ENCODE data around the gene KCNK13. TPM values are rescaled to one million over a fixed set of nuclear protein-coding genes. Genes with fewer than 3 reads are reported as not detected.

The KCNK13 gene
- total RNA-seq, 1 experiment from 2014 or later, result 0.11 TPM

DNA sequence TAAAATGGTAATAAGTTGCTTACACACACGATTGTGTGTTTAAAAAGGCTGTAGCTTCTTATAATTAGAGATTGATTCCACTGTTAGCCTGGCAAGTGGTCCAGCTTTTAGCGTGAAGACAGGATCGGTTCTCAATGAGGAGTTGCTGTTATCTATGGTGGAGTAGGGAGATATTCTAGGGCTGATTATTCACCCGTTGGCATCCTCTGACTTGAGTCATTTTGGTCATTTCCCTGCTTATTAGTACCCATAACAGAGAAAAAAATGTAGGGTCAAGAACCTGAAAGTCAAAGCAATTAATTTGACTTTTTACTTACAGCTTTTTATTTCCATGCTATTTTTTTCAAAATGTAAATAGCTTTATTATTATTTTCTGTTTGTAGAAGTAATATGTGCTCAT lies 76.0 kb downstream of the KCNK13 start:
- DNase-seq (ENCODE audit: low spot score), result no peak
- H3K4me1 ChIP-seq (ENCODE audit: insufficient read depth, low read length, poor library complexity, severe bottlenecking), result peaks cover 14% of the 10 kb centered on the region
- POLR2A ChIA-PET (ENCODE audit: low non-redundant PET), result no interaction called here
- no peaks in the 10 kb centered on the region for H3K27me3 ChIP-seq (replicated peaks; ENCODE audit: insufficient read depth, low read depth, low read length, poor library complexity)
- CTCF ChIA-PET, result no interaction called here
- TF ChIP-seq, protein P1, sequence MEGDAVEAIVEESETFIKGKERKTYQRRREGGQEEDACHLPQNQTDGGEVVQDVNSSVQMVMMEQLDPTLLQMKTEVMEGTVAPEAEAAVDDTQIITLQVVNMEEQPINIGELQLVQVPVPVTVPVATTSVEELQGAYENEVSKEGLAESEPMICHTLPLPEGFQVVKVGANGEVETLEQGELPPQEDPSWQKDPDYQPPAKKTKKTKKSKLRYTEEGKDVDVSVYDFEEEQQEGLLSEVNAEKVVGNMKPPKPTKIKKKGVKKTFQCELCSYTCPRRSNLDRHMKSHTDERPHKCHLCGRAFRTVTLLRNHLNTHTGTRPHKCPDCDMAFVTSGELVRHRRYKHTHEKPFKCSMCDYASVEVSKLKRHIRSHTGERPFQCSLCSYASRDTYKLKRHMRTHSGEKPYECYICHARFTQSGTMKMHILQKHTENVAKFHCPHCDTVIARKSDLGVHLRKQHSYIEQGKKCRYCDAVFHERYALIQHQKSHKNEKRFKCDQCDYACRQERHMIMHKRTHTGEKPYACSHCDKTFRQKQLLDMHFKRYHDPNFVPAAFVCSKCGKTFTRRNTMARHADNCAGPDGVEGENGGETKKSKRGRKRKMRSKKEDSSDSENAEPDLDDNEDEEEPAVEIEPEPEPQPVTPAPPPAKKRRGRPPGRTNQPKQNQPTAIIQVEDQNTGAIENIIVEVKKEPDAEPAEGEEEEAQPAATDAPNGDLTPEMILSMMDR (conservative IDR thresholded peaks at IDR 0.05; ENCODE audit: low read depth, low read length), result no peak
- no peak for TF ChIP-seq EZH2 (IDR thresholded peaks at IDR 0.05; ENCODE audit: borderline replicate concordance, low read depth, low read length, poor library complexity, severe bottlenecking)
- H3K27ac ChIP-seq (ENCODE audit: low read depth, low read length, poor library complexity, severe bottlenecking), result no peak overlapping the region
- intact Hi-C loops (cut with micrococcal nuclease; ENCODE audit: unreplicated experiment), result no loop called here
- no peak overlapping the region for H3K4me3 ChIP-seq (ENCODE audit: low read depth, low read length, poor library complexity, severe bottlenecking)
- no peaks in the 10 kb centered on the region for H3K9me3 ChIP-seq (ENCODE audit: low read depth, low read length, poor library complexity, severe bottlenecking)
- BruUV-seq (replicated peaks), result no TSS peak
- H3K36me3 ChIP-seq (ENCODE audit: insufficient read depth, low read length, poor library complexity, severe bottlenecking), result no peaks in the 10 kb centered on the region

DNA sequence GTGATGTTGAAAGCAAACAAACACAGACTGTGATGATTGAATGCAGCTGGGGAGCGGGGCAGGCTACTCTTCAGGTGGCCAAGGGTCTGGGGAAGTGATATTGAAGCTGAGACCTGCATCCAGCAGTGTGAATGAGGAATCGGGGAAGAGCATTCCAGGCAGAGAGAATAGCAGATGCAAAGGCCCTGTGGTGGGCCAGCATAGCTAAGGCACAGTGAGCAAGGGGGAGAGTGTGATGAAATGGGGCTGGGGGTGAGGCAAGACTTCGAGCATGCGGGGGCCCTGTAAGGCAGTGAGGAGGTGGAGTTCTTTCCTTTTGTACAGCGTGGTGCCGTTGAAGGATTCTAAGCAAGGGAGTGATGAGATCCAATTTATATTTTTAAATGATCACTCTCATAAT lies 77.4 kb downstream of the KCNK13 start:
- TF ChIP-seq, protein P1 (conservative IDR thresholded peaks at IDR 0.05; ENCODE audit: low read depth, low read length), result no peak
- no peak for TF ChIP-seq EZH2 (IDR thresholded peaks at IDR 0.05; ENCODE audit: borderline replicate concordance, low read depth, low read length, poor library complexity, severe bottlenecking)
- Histone ChIP-seq H3K4me3 (ENCODE audit: low read depth, low read length, poor library complexity, severe bottlenecking) (no peak overlapping the region), H3K27ac (ENCODE audit: low read depth, low read length, poor library complexity, severe bottlenecking) (no peak overlapping the region), H3K4me1 (ENCODE audit: insufficient read depth, low read length, poor library complexity, severe bottlenecking) (peaks cover 14% of the 10 kb centered on the region), H3K9me3 (ENCODE audit: low read depth, low read length, poor library complexity, severe bottlenecking) (no peaks in the 10 kb centered on the region), H3K27me3 (replicated peaks; ENCODE audit: insufficient read depth, low read depth, low read length, poor library complexity) (no peaks in the 10 kb centered on the region), H3K36me3 (ENCODE audit: insufficient read depth, low read length, poor library complexity, severe bottlenecking) (no peaks in the 10 kb centered on the region)
- POLR2A ChIA-PET (ENCODE audit: low non-redundant PET), result no interaction called here
- no peak for DNase-seq (ENCODE audit: low spot score)
- intact Hi-C loops (cut with micrococcal nuclease; ENCODE audit: unreplicated experiment), result no loop called here
- BruUV-seq (replicated peaks), result no TSS peak
- CTCF ChIA-PET, result no interaction called here

DNA sequence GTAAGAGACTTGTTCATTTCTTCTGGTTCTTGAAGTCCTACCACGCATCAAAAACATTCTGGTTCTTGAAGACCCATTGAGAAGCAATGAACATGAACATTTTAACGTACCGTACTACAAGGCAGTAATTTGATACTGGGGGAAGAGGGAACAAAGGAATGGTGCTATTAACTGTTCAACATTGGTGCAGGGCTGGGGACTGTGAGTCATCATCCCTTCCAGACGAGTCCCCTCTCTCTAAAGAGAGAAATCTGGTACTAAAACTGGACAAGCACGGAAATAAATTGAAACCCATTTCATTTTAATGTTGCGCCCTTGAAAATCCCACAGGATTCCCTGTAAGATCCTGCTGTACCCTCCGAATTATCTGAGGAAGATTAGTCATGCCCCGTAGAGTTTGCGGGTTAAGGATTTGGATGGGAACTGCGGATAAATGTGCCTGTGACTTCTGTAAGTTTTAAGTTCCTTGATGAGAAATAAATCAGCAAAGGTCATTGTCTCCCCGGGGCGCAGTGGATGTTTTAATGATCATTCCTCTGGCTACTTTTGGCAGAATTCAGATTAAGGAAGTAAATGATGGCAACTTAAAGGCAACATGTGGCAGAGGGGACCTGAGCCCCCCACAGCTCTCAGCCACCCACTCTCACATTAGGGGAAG lies 78.6 kb downstream of the KCNK13 start:
- peaks cover 14% of the 10 kb centered on the region for H3K4me1 ChIP-seq (ENCODE audit: insufficient read depth, low read length, poor library complexity, severe bottlenecking)
- H3K36me3 ChIP-seq (ENCODE audit: insufficient read depth, low read length, poor library complexity, severe bottlenecking), result no peaks in the 10 kb centered on the region
- TSS peak; percentile 84 for BruUV-seq (replicated peaks)
- peak overlapping the region; percentile 26 for H3K4me3 ChIP-seq (ENCODE audit: low read depth, low read length, poor library complexity, severe bottlenecking)
- intact Hi-C loops (cut with micrococcal nuclease; ENCODE audit: unreplicated experiment), result no loop called here
- no peaks in the 10 kb centered on the region for H3K9me3 ChIP-seq (ENCODE audit: low read depth, low read length, poor library complexity, severe bottlenecking)
- no peaks in the 10 kb centered on the region for H3K27me3 ChIP-seq (replicated peaks; ENCODE audit: insufficient read depth, low read depth, low read length, poor library complexity)
- H3K27ac ChIP-seq (ENCODE audit: low read depth, low read length, poor library complexity, severe bottlenecking), result peak overlapping the region; percentile 51
- CTCF ChIA-PET, result no interaction called here
- TF ChIP-seq, protein P1 (conservative IDR thresholded peaks at IDR 0.05; ENCODE audit: low read depth, low read length), result no peak
- no peak for TF ChIP-seq EZH2 (IDR thresholded peaks at IDR 0.05; ENCODE audit: borderline replicate concordance, low read depth, low read length, poor library complexity, severe bottlenecking)
- POLR2A ChIA-PET (ENCODE audit: low non-redundant PET), result no interaction called here
- peak; percentile 79 for DNase-seq (ENCODE audit: low spot score)

Measured in A673 (cell line).